Measurements from ENCODE around the gene GPATCH8. TPM values are rescaled to one million over a fixed set of nuclear protein-coding genes. Genes with fewer than 3 reads are reported as not detected.
"Not testable (repeated sequence)": the region's sequence is repeated elsewhere in the genome, so short reads cannot be mapped to it uniquely, and the experiment has no call there.

Gene GPATCH8
- total RNA-seq, 2 experiments from 2014 or later = 38.5 to 40.8 TPM

GRCh38 chr17:44540246-44541084, 37.3 kb upstream of the GPATCH8 start:
- Mint-ChIP-seq H3K4me3 (no peak overlapping the region), H3K27ac (no peak overlapping the region), H3K27me3 (peaks cover 15% of the 10 kb centered on the region), H3K9me3 (no peaks in the 10 kb centered on the region), H3K36me3 (no peaks in the 10 kb centered on the region), H3K4me1 (ENCODE audit: low read depth) (no peaks in the 10 kb centered on the region)
- intact Hi-C loops (cut with micrococcal nuclease) = no loop called here
- ChIA-PET CTCF (interaction anchor here (1.3 kb wide), 1 partner anchor 17 kb away, joined by 5 read pairs; no protein-coding TSS in a partner anchor), POLR2A (no interaction called here)
- no peak for DNase-seq

DNA sequence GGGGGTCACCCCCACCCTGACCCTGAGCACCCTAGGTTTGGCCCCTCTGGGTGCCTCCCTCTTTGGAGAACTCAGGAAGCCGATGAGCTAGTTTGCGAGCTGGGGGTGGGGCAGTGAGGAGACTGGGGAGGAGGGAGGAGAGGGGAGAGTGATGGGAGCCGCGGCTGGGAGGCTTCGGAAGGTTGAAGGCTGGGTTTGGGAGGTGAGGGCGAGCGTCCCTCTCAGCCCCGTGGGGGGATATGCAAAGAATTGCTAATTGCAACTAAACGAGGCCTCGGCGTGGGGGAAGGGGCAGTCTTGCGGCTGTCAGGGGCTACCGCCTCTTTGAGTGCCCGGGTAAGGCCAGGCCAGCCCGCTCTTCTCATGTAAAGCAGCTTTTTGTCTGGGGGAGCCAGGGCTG, 36.5 kb upstream of the GPATCH8 start:
- CTCF ChIA-PET = interaction anchor here (1.3 kb wide), 1 partner anchor 16 kb away, joined by 5 read pairs; no protein-coding TSS in a partner anchor
- intact Hi-C loops (cut with micrococcal nuclease) = loop anchor here (10.0 kb wide), 1 partner anchor 325 kb away; no protein-coding TSS in a partner anchor
- H3K4me1 Mint-ChIP-seq (ENCODE audit: low read depth) = no peaks in the 10 kb centered on the region
- DNase-seq = no peak
- H3K4me3 Mint-ChIP-seq = no peak overlapping the region
- H3K36me3 Mint-ChIP-seq = no peaks in the 10 kb centered on the region
- H3K27me3 Mint-ChIP-seq = peaks cover 11% of the 10 kb centered on the region
- no peak overlapping the region for H3K27ac Mint-ChIP-seq
- H3K9me3 Mint-ChIP-seq = no peaks in the 10 kb centered on the region
- POLR2A ChIA-PET = no interaction called here

DNA sequence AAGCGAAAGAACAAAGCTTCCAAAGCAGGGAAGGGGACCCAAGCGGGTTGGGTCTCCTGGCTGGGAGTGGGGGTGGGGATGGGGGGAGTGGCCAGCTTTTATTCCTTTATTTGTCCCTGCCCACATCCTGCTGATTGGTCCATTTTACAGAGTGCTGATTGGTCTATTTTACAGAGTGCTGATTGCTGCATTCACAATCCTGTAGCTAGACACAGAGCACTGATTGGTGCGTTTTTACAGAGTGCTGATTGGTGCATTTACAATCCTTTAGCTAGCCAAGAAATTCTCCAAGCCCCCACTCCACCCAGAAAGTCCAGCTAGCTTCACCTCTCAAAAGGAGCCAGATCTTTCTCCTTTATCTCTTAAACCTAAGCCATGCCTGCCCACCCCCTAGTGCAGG, 34.7 kb upstream of the GPATCH8 start:
- H3K9me3 Mint-ChIP-seq; POLR2A ChIA-PET; H3K27me3 Mint-ChIP-seq; H3K27ac Mint-ChIP-seq; H3K36me3 Mint-ChIP-seq; H3K4me3 Mint-ChIP-seq; DNase-seq; H3K4me1 Mint-ChIP-seq (ENCODE audit: low read depth): not testable (repeated sequence)
- intact Hi-C loops (cut with micrococcal nuclease) = loop anchor here (10.0 kb wide), 1 partner anchor 327 kb away; no protein-coding TSS in a partner anchor
- CTCF ChIA-PET = interaction anchor here (0.6 to 1.5 kb wide), 2 partner anchors 15 to 114 kb away, joined by 3 to 5 read pairs; no protein-coding TSS in a partner anchor

GRCh38 chr17:44536090-44536953, 33.1 kb upstream of the GPATCH8 start:
- Mint-ChIP-seq H3K4me3 (no peak overlapping the region), H3K27me3 (peaks cover 8% of the 10 kb centered on the region), H3K27ac (no peak overlapping the region), H3K9me3 (no peaks in the 10 kb centered on the region), H3K4me1 (ENCODE audit: low read depth) (peaks cover 8% of the 10 kb centered on the region), H3K36me3 (no peaks in the 10 kb centered on the region)
- DNase-seq = no peak
- ChIA-PET POLR2A (no interaction called here), CTCF (interaction anchor here (0.7 to 3.5 kb wide), 4 partner anchors 13 to 328 kb away, joined by 3 to 19 read pairs (median 3); no protein-coding TSS in a partner anchor)
- intact Hi-C loops (cut with micrococcal nuclease) = loop anchor here (10.0 kb wide), 1 partner anchor 328 kb away; no protein-coding TSS in a partner anchor

- ChIA-PET POLR2A (no interaction called here), CTCF (interaction anchor here (0.6 to 3.5 kb wide), 35 partner anchors 9 to 602 kb away, joined by 3 to 19 read pairs (median 3); partner anchors contain the start of genes ACBD4, DBF4B, FZD2 and MEIOC)
- DNase-seq = peak; percentile 91
- Mint-ChIP-seq H3K36me3 (no peaks in the 10 kb centered on the region), H3K4me1 (ENCODE audit: low read depth) (peaks cover 8% of the 10 kb centered on the region), H3K27me3 (peaks cover 3% of the 10 kb centered on the region), H3K4me3 (peak overlapping the region; percentile 6), H3K27ac (no peak overlapping the region), H3K9me3 (no peaks in the 10 kb centered on the region)
- intact Hi-C loops (cut with micrococcal nuclease) = loop anchor here (1.0 to 10.0 kb wide), 3 partner anchors 104 to 331 kb away; no protein-coding TSS in a partner anchor
Observed at GRCh38 chr17:44533533-44534246, 30.5 kb upstream of the GPATCH8 start.

DNA sequence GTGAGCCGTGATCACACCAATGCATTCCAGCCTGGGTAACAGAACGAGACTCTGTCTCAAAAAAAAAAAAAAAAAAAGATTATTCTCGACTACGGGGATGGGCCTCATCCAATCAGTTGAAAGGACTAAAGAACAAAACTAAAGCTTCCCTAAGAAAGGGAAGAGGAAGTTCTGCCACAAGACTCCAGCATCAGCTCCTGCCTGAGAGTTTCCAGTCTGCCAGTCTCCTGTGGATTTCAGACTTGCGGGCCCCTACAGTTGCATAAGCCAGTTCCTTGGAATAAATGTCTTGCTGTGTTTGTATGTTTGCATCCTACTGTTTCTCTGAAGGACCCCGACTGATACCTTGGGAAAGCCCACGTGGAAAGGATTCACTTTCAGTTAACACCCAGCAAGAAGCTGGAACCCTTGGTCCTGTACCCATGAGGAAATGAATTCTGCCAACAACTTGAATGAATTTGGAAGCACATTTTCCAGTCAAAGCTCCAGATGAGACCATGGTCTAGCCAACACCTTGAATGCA, 27.8 kb upstream of the GPATCH8 start:
- POLR2A ChIA-PET = no interaction called here

DNA sequence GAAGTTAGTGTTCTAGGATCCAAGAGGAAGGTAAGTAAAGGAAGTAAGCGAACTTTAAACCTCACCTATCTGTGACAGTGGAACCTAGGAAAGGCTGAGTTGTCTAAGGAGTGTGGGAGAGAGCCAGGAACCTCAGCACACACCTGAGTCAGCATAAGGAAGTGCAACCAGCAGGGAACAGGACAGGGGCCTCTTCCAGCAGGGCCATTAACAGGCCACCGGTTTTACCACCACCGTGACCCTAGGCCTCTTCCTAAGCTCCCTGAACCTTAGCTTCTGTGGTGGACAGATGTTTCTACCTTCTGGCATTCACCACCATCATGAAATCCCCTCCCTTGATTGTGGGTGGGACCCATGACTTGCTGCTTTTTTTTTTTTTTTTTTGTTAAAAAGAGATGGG, 26.7 kb upstream of the GPATCH8 start:
- Mint-ChIP-seq H3K9me3 (peaks cover 5% of the 10 kb centered on the region), H3K4me1 (ENCODE audit: low read depth) (peaks cover 8% of the 10 kb centered on the region), H3K4me3 (no peak overlapping the region), H3K36me3 (no peaks in the 10 kb centered on the region), H3K27me3 (peaks cover 11% of the 10 kb centered on the region), H3K27ac (no peak overlapping the region)
- no peak for DNase-seq
- POLR2A ChIA-PET = no interaction called here
- intact Hi-C loops (cut with micrococcal nuclease) = loop anchor here (5.0 to 10.0 kb wide), 2 partner anchors 107 to 335 kb away; no protein-coding TSS in a partner anchor
- CTCF ChIA-PET = interaction anchor here (0.6 to 1.0 kb wide), 2 partner anchors 114 to 249 kb away, joined by 3 read pairs; no protein-coding TSS in a partner anchor

More for the DNA sequence above, 27.8 kb upstream of the GPATCH8 start:
- H3K9me3 Mint-ChIP-seq = peaks cover 5% of the 10 kb centered on the region
- CTCF ChIA-PET = interaction anchor here (0.9 to 1.5 kb wide), 4 partner anchors 22 to 248 kb away, joined by 3 to 4 read pairs (median 4); partner anchors contain the start of gene FAM171A2
- no peak overlapping the region for H3K27ac Mint-ChIP-seq
- no peak overlapping the region for H3K4me3 Mint-ChIP-seq
- no peaks in the 10 kb centered on the region for H3K36me3 Mint-ChIP-seq
- peaks cover 9% of the 10 kb centered on the region for H3K27me3 Mint-ChIP-seq
- intact Hi-C loops (cut with micrococcal nuclease) = loop anchor here (5.0 to 10.0 kb wide), 2 partner anchors 106 to 334 kb away; no protein-coding TSS in a partner anchor
- DNase-seq = no peak
- H3K4me1 Mint-ChIP-seq (ENCODE audit: low read depth) = peaks cover 8% of the 10 kb centered on the region

- H3K27me3 Mint-ChIP-seq = peaks cover 10% of the 10 kb centered on the region
Observed at GRCh38 chr17:44527954-44528353, 24.7 kb upstream of the GPATCH8 start.

GRCh38 chr17:44527102-44527501, 23.9 kb upstream of the GPATCH8 start:
- no peak overlapping the region for H3K4me3 Mint-ChIP-seq
- no peaks in the 10 kb centered on the region for H3K4me1 Mint-ChIP-seq (ENCODE audit: low read depth)
- intact Hi-C loops (cut with micrococcal nuclease) = no loop called here
- H3K27ac Mint-ChIP-seq = no peak overlapping the region
- H3K36me3 Mint-ChIP-seq = no peaks in the 10 kb centered on the region
- peaks cover 10% of the 10 kb centered on the region for H3K27me3 Mint-ChIP-seq
- no peak for DNase-seq
- POLR2A ChIA-PET = no interaction called here
- CTCF ChIA-PET = no interaction called here
- H3K9me3 Mint-ChIP-seq = peaks cover 5% of the 10 kb centered on the region

More at GRCh38 chr17:44527954-44528353, 24.7 kb upstream of the GPATCH8 start:
- no peak overlapping the region for H3K4me3 Mint-ChIP-seq
- H3K36me3 Mint-ChIP-seq = no peaks in the 10 kb centered on the region
- ChIA-PET POLR2A (no interaction called here), CTCF (interaction anchor here (0.6 kb wide), 1 partner anchor 83 kb away, joined by 3 read pairs; no protein-coding TSS in a partner anchor)
- intact Hi-C loops (cut with micrococcal nuclease) = no loop called here
- H3K27ac Mint-ChIP-seq = no peak overlapping the region
- H3K9me3 Mint-ChIP-seq = peaks cover 5% of the 10 kb centered on the region
- DNase-seq = no peak
- no peaks in the 10 kb centered on the region for H3K4me1 Mint-ChIP-seq (ENCODE audit: low read depth)

- Mint-ChIP-seq H3K4me1 (ENCODE audit: low read depth) (no peaks in the 10 kb centered on the region), H3K9me3 (peaks cover 5% of the 10 kb centered on the region), H3K27ac (no peak overlapping the region), H3K36me3 (no peaks in the 10 kb centered on the region), H3K27me3 (peaks cover 12% of the 10 kb centered on the region), H3K4me3 (no peak overlapping the region)
- DNase-seq = no peak
- ChIA-PET CTCF (interaction anchor here (0.6 to 2.6 kb wide), 22 partner anchors 9 to 302 kb away, joined by 3 to 20 read pairs (median 5); partner anchors contain the start of genes FAM171A2, GPATCH8 and GRN), POLR2A (no interaction called here)
- intact Hi-C loops (cut with micrococcal nuclease) = loop anchor here (2.0 kb wide), 2 partner anchors 123 to 161 kb away; partner anchors contain the start of gene FAM171A2
Observed at GRCh38 chr17:44523672-44523972, 20.4 kb upstream of the GPATCH8 start.
